ENCODE results near the gene ARHGAP18. TPM values are rescaled to one million over a fixed set of nuclear protein-coding genes. Genes with fewer than 3 reads are reported as not detected.
A peak's percentile ranks its signal among the peaks of the same experiment; 100 is the strongest.

The ARHGAP18 gene
- total and polyA plus RNA-seq, 2 of the 13 experiments (the other 11 are each of a cell fraction or from before 2014, with no cell fraction given): 58.2 to 115 TPM

DNA sequence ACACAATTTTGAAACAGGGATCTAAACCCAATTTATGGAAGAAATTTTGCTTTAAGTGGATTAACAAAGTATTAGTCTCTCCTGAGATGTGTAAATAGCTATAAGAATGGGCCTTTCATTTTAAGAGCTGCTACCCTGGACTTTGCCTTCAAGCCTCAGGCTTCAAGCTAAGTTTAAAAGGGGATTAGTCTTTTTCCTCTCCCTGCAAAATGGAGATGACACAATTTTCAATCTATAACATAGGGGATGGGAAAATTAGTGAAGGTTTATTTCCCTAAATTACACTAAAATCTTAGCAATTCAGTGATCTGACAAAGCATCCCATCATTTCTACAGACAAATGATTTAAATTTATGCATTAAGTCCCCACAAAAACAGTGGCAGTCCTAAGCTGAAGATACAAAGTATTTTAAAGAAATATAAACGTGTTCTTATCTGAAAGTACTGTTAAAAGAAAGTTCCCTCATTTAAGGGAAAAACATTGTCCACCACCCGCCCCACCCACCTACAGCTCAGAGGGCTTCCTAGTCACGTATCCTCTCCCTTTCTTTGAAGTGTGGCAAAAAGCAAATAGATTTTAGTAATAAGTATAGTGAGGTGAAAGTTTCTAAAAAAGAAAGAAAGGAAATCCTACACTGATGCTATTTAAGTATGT lies 14.5 kb downstream of the ARHGAP18 start (continued):
- TF ChIP-seq, protein P1, sequence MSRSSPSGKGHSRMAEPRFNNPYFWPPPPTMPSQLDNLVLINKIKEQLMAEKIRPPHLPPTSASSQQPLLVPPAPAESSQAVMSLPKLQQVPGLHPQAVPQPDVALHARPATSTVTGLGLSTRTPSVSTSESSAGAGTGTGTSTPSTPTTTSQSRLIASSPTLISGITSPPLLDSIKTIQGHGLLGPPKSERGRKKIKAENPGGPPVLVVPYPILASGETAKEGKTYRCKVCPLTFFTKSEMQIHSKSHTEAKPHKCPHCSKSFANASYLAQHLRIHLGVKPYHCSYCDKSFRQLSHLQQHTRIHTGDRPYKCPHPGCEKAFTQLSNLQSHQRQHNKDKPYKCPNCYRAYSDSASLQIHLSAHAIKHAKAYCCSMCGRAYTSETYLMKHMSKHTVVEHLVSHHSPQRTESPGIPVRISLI (CRISPR knock-in tag; IDR thresholded peaks at IDR 0.05; ENCODE audit: borderline replicate concordance): peak; percentile 72
- TF ChIP-seq ZKSCAN5 (CRISPR knock-in tag; IDR thresholded peaks at IDR 0.05) (no peak), ZNF788 (CRISPR knock-in tag; IDR thresholded peaks at IDR 0.05; ENCODE audit: borderline replicate concordance) (no peak), BRD4 (CRISPR knock-in tag; IDR thresholded peaks at IDR 0.05) (no peak), ZNF282 (IDR thresholded peaks at IDR 0.05; ENCODE audit: partially characterized antibody) (no peak), CENPT (CRISPR knock-in tag; IDR thresholded peaks at IDR 0.05; ENCODE audit: low read depth) (no peak), PAWR (CRISPR knock-in tag; IDR thresholded peaks at IDR 0.05; ENCODE audit: borderline replicate concordance) (no peak), ELF3 (CRISPR knock-in tag; IDR thresholded peaks at IDR 0.05) (peak; percentile 71), ZNF790 (CRISPR knock-in tag; IDR thresholded peaks at IDR 0.05; ENCODE audit: borderline replicate concordance) (no peak), ZFP1 (CRISPR knock-in tag; IDR thresholded peaks at IDR 0.05) (no peak; the same call in 1 of the 2 replicates), LCORL (IDR thresholded peaks at IDR 0.05) (no peak), LCORL (CRISPR knock-in tag; IDR thresholded peaks at IDR 0.05) (no peak; the same call in 1 of the 2 replicates), SNRNP70 (IDR thresholded peaks at IDR 0.05; ENCODE audit: low read depth, low read length) (no peak), ZNF577 (CRISPR knock-in tag; IDR thresholded peaks at IDR 0.05; ENCODE audit: borderline replicate concordance, low read depth) (no peak), PITX1 (CRISPR knock-in tag; IDR thresholded peaks at IDR 0.05) (peak; percentile 98), ZNF672 (CRISPR knock-in tag; IDR thresholded peaks at IDR 0.05) (no peak), GPN1 (CRISPR knock-in tag; IDR thresholded peaks at IDR 0.05; ENCODE audit: borderline replicate concordance) (no peak), ZSCAN31 (CRISPR knock-in tag; IDR thresholded peaks at IDR 0.05; ENCODE audit: low read depth) (no peak), ZNF33B (CRISPR knock-in tag; IDR thresholded peaks at IDR 0.05) (no peak), ZNF337 (CRISPR knock-in tag; IDR thresholded peaks at IDR 0.05; ENCODE audit: borderline replicate concordance, low read depth) (no peak), ARHGAP35 (CRISPR knock-in tag; IDR thresholded peaks at IDR 0.05; ENCODE audit: borderline replicate concordance) (no peak)
- TF ChIP-seq, protein P2, sequence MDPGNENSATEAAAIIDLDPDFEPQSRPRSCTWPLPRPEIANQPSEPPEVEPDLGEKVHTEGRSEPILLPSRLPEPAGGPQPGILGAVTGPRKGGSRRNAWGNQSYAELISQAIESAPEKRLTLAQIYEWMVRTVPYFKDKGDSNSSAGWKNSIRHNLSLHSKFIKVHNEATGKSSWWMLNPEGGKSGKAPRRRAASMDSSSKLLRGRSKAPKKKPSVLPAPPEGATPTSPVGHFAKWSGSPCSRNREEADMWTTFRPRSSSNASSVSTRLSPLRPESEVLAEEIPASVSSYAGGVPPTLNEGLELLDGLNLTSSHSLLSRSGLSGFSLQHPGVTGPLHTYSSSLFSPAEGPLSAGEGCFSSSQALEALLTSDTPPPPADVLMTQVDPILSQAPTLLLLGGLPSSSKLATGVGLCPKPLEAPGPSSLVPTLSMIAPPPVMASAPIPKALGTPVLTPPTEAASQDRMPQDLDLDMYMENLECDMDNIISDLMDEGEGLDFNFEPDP (CRISPR knock-in tag; conservative IDR thresholded peaks at IDR 0.05): no peak
- TF ChIP-seq, protein P3, sequence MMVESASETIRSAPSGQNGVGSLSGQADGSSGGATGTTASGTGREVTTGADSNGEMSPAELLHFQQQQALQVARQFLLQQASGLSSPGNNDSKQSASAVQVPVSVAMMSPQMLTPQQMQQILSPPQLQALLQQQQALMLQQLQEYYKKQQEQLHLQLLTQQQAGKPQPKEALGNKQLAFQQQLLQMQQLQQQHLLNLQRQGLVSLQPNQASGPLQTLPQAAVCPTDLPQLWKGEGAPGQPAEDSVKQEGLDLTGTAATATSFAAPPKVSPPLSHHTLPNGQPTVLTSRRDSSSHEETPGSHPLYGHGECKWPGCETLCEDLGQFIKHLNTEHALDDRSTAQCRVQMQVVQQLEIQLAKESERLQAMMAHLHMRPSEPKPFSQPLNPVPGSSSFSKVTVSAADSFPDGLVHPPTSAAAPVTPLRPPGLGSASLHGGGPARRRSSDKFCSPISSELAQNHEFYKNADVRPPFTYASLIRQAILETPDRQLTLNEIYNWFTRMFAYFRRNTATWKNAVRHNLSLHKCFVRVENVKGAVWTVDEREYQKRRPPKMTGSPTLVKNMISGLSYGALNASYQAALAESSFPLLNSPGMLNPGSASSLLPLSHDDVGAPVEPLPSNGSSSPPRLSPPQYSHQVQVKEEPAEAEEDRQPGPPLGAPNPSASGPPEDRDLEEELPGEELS (CRISPR knock-in tag; IDR thresholded peaks at IDR 0.05): peak; percentile 79
- TF ChIP-seq, protein P4, sequence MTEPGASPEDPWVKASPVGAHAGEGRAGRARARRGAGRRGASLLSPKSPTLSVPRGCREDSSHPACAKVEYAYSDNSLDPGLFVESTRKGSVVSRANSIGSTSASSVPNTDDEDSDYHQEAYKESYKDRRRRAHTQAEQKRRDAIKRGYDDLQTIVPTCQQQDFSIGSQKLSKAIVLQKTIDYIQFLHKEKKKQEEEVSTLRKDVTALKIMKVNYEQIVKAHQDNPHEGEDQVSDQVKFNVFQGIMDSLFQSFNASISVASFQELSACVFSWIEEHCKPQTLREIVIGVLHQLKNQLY (CRISPR knock-in tag; IDR thresholded peaks at IDR 0.05): no peak
- TF ChIP-seq, protein P5, sequence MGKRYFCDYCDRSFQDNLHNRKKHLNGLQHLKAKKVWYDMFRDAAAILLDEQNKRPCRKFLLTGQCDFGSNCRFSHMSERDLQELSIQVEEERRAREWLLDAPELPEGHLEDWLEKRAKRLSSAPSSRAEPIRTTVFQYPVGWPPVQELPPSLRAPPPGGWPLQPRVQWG (CRISPR knock-in tag; IDR thresholded peaks at IDR 0.05; ENCODE audit: borderline replicate concordance, low read depth): no peak
- TF ChIP-seq, protein P6, sequence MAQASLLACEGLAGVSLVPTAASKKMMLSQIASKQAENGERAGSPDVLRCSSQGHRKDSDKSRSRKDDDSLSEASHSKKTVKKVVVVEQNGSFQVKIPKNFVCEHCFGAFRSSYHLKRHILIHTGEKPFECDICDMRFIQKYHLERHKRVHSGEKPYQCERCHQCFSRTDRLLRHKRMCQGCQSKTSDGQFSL (CRISPR knock-in tag; IDR thresholded peaks at IDR 0.05): no peak
